ENCODE measurements around the gene EDARADD.
A peak's percentile ranks its signal among the peaks of the same experiment; 100 is the strongest.

Gene EDARADD

GRCh38 chr1:236524895-236525184 lies 130.8 kb downstream of the EDARADD start:
- Mint-ChIP-seq H3K4me3 (peak overlapping the region; percentile 95 to 100), H3K9me3 (no peaks in the 10 kb centered on the region), H3K27ac (peak overlapping the region; percentile 98 to 99), H3K36me3 (ENCODE audit: insufficient read depth) (peaks cover 50% of the 10 kb centered on the region), H3K4me1 (ENCODE audit: low read depth in 2 of 2) (peaks cover 19 to 25% of the 10 kb centered on the region in 2 donors), H3K27me3 (no peaks in the 10 kb centered on the region)
- no peak for DNase-seq
- no peak for ATAC-seq (replicated peaks)

GRCh38 chr1:236526079-236526478 lies 132.0 kb downstream of the EDARADD start:
- DNase-seq = no peak
- peaks cover 27 to 31% of the 10 kb centered on the region in 2 donors for H3K4me1 Mint-ChIP-seq (ENCODE audit: low read depth in 2 of 2)
- no peaks in the 10 kb centered on the region for H3K27me3 Mint-ChIP-seq
- no peak for ATAC-seq (replicated peaks)
- H3K36me3 Mint-ChIP-seq (ENCODE audit: insufficient read depth) = peaks cover 52% of the 10 kb centered on the region
- H3K9me3 Mint-ChIP-seq = no peaks in the 10 kb centered on the region
- peak overlapping the region in 1 of 2 donors; percentile 8 for H3K27ac Mint-ChIP-seq
- H3K4me3 Mint-ChIP-seq = no peak overlapping the region

- H3K36me3 Mint-ChIP-seq (ENCODE audit: insufficient read depth) = peaks cover 60% of the 10 kb centered on the region
- DNase-seq = no peak
Measured at GRCh38 chr1:236530286-236530685, 136.2 kb downstream of the EDARADD start.

GRCh38 chr1:236530959-236531358 lies 136.9 kb downstream of the EDARADD start:
- ATAC-seq (replicated peaks) (no peak), DNase-seq (no peak)
- Mint-ChIP-seq H3K27me3 (no peaks in the 10 kb centered on the region), H3K4me1 (ENCODE audit: low read depth in 2 of 2) (peaks cover 35 to 36% of the 10 kb centered on the region in 2 donors), H3K27ac (peak overlapping the region in 1 of 2 donors; percentile 25), H3K36me3 (ENCODE audit: insufficient read depth) (peaks cover 59% of the 10 kb centered on the region), H3K4me3 (no peak overlapping the region), H3K9me3 (no peaks in the 10 kb centered on the region)

More at GRCh38 chr1:236530286-236530685, 136.2 kb downstream of the EDARADD start:
- Mint-ChIP-seq H3K27ac (peak overlapping the region; percentile 11 to 25), H3K4me1 (ENCODE audit: low read depth in 2 of 2) (peaks cover 30 to 35% of the 10 kb centered on the region in 2 donors), H3K27me3 (no peaks in the 10 kb centered on the region), H3K4me3 (no peak overlapping the region), H3K9me3 (no peaks in the 10 kb centered on the region)
- ATAC-seq (replicated peaks) = no peak

GRCh38 chr1:236532850-236533249 lies 138.8 kb downstream of the EDARADD start:
- Mint-ChIP-seq H3K27ac (peak overlapping the region in 1 of 2 donors; percentile 85), H3K36me3 (ENCODE audit: insufficient read depth) (peaks cover 68% of the 10 kb centered on the region)

GRCh38 chr1:236534151-236534651 lies 140.1 kb downstream of the EDARADD start:
- Mint-ChIP-seq H3K27ac (peak overlapping the region; percentile 47 to 85), H3K27me3 (no peaks in the 10 kb centered on the region), H3K4me1 (ENCODE audit: low read depth in 2 of 2) (peaks cover 28 to 34% of the 10 kb centered on the region in 2 donors), H3K4me3 (peak overlapping the region in 1 of 2 donors; percentile 21), H3K9me3 (no peaks in the 10 kb centered on the region), H3K36me3 (ENCODE audit: insufficient read depth) (peaks cover 63% of the 10 kb centered on the region)
- DNase-seq (no peak), ATAC-seq (replicated peaks) (peak; percentile 72)

More at GRCh38 chr1:236532850-236533249, 138.8 kb downstream of the EDARADD start:
- no peak for ATAC-seq (replicated peaks)
- no peaks in the 10 kb centered on the region for H3K27me3 Mint-ChIP-seq
- no peak overlapping the region for H3K4me3 Mint-ChIP-seq
- DNase-seq = no peak
- no peaks in the 10 kb centered on the region for H3K9me3 Mint-ChIP-seq
- peaks cover 32 to 38% of the 10 kb centered on the region in 2 donors for H3K4me1 Mint-ChIP-seq (ENCODE audit: low read depth in 2 of 2)

Measured in effector memory CD8-positive, alpha-beta T cell (primary cell).